CD4-positive, alpha-beta T cell treated with Interferon alpha-2 for 1 hour (primary cell): ENCODE results near the gene SIGLEC10.
"Not testable (repeated sequence)": the region's sequence is repeated elsewhere in the genome, so short reads cannot be mapped to it uniquely, and the experiment has no call there.

Experiments
- DNase-seq, 2 donors: peaks; one replicate each; pipeline ENCODE4 v3.0.0-alpha.2; 2020 to 2022

SIGLEC10 gene

GRCh38 chr19:51440052-51440451, 22.6 kb upstream of the SIGLEC10 start:
- no peak for DNase-seq

DNA sequence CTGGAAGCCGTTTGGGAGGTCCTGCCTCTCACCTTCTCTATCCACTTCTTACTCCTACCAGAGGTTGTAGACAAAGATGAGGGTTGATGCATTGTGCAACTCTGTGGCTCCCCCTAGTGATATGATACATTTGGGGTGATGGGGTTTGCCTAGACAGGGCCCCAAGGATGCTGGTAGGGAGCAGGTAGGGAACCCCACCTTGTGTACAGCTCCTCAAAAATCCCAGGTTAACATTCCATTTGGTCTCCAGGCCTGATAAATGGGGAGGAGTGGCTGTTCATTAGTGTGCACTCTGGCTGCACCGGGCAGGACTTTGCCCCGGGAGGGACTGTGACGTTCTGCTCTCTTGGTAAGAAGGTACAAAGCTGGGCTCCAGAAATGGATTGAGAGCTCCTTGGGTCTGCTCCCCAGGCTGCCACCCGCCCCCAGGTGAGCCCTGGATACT, 21.6 kb upstream of the SIGLEC10 start:
- DNase-seq = peak; percentile 36 to 65

GRCh38 chr19:51434456-51434855, 17.0 kb upstream of the SIGLEC10 start:
- no peak for DNase-seq

DNA sequence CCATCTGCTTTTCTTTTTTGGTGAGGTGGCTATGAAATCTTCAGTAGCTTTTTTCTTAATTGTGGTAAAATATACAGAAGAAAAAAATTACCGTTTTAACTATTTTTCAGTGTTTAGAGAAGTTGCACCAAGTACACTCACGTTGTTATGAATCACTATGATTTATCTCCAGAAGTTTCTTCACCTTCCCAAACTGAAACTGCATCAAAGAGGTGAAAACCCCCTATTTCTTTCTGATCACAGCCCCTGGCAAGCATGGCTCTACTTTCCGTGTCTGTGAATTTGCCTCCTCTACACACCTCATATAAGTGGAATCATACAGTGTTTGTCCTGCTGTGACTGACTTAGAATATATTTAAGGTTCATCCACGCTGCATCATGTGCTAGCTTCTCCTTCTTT, 15.6 kb upstream of the SIGLEC10 start:
- no peak for DNase-seq

DNA sequence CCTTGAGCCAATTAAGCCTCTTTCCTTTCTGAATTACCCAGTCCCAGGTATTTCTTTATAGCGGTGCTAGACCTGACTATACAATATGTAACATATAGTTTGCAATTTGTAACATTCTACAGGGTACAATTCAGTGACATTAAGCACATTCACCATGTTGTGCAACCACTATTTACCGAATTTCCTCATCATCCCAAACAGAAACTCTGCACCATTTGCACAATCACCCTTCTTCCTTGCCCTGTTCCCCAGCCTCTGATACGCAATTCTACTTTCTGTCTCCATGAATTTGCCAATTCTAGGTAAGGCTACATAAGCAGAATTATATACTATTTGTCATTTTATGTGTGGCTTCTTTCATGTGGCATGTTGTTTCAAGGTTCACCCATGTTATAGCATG, 13.7 kb upstream of the SIGLEC10 start:
- DNase-seq = no peak

DNA sequence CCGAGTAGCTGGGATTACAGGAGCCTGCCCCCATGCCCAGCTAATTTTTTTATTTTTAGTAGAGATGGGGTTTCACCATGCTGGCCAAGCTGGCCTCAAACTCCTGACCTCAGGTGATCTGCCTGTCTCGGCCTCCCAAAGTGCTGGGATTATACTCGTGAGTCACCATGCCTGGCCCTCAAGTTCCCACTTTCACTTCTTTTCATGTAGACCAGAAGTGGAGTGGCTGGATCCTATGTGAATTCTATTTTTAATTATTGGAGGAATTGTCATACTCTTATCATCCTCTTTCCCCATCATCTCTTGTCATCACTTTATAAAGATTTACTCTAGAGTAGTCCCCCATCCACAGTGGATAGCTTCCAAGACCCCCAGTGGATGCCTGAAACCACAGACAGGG, 12.8 kb upstream of the SIGLEC10 start:
- DNase-seq = no peak

DNA sequence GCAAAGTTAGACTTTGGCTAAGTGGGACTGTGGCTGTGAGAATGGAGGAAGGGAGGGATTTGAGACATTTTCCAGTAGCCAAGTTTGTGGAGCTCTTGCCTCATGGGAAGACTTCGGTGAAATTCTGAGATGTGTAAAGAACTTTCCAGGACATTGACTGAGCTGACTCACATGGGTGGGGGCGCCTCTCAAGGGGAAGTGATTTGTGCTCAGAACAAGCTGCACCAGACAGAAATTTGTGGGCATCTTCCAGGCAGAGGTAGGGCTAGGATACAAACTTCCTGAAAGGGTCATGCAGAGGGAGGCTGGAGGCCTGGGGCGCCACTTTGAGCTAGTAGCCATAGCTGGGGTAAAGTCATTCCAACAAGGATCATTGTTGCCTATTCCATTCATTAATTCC, 9.8 kb upstream of the SIGLEC10 start:
- DNase-seq = peak in 1 of 2 donors; percentile 57

GRCh38 chr19:51422053-51422448, 4.6 kb upstream of the SIGLEC10 start:
- DNase-seq = peak; percentile 80 to 82

DNA sequence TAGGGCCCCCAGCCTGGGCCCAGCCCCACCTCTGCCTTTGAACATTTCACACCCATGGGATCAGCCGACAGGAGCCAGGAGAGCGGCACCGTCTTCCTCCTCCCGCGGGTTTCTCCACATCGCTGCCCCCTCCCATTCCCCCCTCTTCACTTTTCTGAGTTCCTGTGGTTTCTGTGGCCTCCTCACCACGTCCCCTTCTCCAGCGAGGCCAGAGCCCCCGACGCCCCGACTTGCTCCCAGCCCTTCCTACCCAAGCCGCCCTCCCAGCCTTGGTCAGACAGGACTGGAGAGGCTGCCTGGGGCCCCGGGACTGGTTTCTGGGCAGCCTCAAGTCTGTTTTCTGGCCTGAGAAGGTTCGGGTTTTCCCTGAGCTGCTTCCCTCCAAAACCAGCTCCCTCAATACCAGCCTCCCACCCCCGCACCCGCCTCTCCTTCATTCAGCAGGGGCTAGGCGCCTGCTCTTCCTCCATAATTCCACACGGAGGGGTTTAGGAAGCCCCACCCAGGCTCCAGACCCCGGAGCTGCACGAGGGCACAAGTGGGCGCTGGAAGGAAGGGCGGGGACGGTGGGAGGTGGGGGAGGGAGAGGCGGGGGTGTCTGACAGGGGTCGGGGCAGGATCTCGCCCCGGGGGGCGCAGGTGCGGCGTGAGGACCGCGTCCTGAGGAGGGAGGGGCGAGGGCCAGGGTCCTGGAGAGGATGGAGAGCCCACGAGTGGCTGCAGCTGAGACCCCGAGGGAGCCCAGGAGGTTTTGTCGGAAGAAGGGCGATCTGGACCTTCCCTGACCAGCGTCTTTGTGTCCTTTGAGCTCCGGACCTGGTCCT, 4.0 kb upstream of the SIGLEC10 start:
- DNase-seq = no peak

DNA sequence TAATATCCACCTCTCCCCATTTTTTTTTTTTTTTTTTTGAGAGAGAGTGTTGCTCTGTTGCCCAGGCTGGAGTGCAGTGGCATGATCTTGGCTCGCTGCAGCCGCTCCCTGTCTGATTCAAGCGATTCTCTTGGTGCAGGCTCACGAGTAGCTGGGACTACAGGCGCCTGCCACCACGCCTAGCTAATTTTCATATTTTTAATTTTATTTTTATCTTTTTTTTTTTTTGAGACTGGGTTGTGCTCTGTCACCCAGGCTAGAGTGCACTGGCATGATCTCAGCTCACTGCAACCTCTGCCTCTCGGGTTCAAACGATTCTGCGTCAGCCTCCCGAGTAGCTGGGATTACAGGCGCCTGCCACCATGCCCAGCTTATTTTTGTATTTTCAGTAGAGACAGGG, 3.1 kb upstream of the SIGLEC10 start:
- not testable (repeated sequence) for DNase-seq

- no peak for DNase-seq
These were observed 1.3 kb upstream of the SIGLEC10 start for GRCh38 chr19:51418707-51419106.

DNA sequence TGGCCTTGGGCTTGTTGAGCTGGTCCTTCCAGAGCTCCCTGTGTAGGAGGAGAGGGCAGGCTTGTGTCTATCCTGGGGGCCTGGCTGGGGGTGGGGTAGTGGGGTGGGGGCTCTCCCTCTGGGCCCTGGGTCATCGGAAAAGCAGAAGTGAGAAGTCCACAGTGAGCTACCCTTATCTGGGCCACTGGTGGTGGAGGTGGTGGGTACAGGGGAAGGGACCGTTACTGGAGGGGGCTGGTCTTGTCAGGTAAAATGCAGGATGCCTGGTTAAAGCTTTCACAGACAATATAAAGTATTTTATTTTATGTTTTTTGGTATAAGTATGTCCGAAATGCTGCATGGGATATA, 342 bp upstream of the SIGLEC10 start:
- no peak for DNase-seq

DNA sequence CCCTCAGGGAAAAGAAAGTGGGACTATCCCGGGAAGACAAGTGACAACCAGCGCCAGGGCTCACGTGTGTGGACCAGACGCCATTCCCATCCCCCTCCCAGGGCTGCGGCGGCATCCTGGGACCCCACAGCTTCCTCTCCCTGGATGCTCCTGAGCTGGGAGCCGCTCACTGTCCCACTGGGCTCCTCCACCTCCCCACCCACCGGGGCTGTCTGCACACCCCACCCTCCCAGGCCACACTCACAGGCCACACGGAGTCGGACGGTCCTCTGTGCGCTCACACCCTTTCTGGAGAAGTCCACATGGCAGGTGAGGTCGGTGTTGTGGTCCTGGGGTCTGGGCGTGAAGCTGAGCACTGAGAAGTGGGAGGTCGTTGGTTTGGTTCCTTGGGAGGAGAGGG, 1.0 kb downstream of the SIGLEC10 start:
- not testable (repeated sequence) for DNase-seq

- DNase-seq = no peak
These were observed 2.3 kb downstream of the SIGLEC10 start for GRCh38 chr19:51415187-51415586.

DNA sequence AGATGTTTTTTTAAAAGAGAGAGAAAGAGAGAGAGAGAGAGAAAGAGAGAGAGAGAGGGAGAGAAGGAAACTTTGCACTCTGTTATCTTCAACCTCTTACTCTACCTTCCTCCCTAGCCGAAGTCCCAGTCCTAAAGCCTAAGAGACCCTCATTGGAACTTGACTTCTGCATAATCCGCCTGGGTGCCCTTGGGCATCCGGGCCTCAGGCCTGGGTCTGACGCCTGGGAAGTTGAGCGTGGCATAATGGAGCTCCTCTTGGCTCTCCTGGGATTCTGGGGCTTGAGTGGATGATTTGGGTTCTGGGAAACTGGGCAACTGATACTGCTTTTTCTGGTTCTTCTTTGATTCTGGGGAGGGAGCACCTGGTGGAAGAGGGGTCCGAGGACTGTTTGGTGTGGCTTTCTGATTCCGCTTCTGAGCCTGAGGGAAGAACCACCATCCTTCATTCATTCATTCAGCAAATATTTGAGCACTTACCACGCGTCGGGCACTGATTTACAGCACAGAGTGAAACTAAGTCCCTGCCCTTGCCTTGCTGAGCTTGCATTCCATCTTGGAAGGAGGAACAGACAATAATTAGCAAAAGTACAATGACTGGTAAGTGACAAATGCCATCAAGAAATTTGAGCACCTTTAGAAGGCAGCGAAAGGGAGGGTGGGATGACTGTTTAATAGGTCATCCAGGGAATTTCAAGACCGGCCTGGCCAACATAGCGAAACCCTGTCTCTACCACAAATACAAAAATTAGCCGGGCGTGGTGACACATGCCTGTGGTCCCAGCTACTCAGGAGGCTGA, 6.3 kb downstream of the SIGLEC10 start:
- no peak for DNase-seq

DNA sequence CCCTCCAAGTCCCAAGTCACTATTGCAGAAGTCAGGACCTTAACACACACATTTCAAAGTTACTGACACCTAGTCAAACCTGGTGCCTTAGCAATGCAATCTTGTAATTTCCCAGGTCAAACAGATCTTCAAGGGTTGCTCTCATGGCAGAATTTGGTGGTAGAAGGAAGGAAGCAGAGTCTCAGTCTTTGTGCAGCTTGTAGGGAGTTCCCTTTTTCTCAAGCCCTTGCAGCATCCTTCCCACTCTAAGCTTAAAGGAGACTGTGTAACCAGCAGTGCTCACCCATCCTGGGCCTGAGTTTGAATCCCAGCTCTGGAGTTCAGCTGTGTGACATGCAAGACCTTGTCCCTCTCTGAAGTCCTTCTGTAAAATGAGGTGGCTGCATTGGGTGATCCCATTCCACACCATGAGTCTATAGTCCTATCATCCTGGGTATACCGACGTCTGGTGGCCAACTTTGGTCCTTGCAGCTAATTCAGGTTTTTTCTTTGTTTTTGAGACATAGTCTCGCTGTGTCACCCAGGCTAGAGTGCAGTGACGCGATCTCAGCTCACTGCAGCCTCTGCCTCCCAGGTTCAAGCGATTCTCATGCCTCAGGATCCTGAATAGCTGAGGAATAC, 9.8 kb downstream of the SIGLEC10 start:
- DNase-seq = peak; percentile 33 to 60

GRCh38 chr19:51402117-51402516, 15.3 kb downstream of the SIGLEC10 start:
- no peak for DNase-seq

DNA sequence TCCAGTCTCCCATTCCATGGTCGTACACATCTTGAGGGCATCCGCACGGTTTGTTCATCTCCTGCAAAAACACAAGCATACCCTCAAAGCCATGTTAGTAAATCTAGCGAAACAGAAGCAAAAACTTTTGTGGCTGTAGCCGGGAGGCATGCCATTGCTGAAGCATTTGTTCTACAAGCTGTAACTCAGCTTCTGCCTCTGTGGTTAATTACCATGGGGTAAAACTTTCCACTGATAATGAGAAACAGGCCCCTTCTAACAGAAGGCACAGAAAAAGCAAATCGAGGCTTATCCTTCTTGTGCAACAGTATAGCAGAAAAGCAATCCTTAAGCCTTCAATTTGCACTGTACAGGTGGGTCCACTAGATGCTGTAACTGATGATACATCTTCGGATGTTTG, 17.5 kb downstream of the SIGLEC10 start:
- DNase-seq = not testable (repeated sequence)

GRCh38 chr19:51399231-51399630, 18.2 kb downstream of the SIGLEC10 start:
- DNase-seq = no peak

DNA sequence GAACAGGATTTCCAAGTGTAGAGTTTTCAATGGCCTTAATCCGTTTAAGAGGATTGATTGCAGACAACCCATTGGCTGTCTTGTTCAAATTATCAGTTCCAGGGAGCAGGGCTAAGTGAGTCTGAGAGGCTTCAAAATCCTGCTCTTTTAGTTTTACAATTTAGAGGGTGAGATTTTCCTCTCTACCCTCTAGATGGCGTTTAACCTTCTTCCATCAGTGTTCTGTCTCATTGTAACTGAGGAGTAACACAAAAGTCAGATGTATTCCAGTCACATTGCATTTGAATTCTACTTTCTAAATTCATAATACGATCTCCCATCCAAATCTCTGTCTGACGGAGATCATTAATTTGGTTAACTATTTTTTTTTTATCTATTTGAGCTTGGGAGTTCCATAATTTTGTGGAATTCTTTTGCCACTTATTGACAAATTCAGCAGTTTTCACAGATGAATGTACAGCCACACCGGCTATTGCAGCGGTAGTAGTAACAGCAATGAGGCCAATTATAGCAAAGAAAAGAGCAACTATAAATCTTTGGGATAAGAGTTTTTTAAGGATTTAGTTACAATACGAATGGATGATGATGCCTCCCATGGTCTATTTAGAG, 19.2 kb downstream of the SIGLEC10 start:
- DNase-seq = peak in 1 of 2 donors; percentile 53

- DNase-seq = not testable (repeated sequence)
These were observed 20.0 kb downstream of the SIGLEC10 start for GRCh38 chr19:51397453-51397852.

DNA sequence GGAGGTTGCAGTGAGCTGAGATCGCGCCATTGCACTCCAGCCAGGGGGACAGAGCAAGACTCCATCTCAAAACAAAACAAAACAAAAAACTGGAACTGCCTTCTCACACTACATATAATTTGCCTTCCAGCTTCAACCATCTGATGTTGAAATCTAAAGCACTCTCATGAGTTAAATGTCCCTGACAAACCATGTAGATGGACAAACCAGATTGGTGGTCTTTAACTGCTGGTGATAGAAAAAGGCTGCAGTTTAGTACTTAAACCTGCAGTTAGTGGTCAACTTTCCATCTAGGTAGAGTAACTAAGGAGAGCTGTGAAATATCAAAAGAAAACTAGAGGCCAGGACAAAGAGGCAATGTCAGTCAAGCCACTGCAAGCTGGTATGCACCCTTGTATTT, 21.3 kb downstream of the SIGLEC10 start:
- no peak for DNase-seq
